ENCODE results near the gene KRT86. TPM values are rescaled to one million over a fixed set of nuclear protein-coding genes. Genes with fewer than 3 reads are reported as not detected.
A peak's percentile ranks its signal among the peaks of the same experiment; 100 is the strongest.

KRT86 gene
- polyA plus RNA-seq, 1 of the 3 experiments (the other 2 are of a cell fraction): 0.56 TPM

GRCh38 chr12:52279422-52280318 lies 5.2 kb downstream of the KRT86 start:
- H4K20me1 ChIP-seq (ENCODE audit: insufficient read depth): no peaks in the 10 kb centered on the region
- CTCF ChIA-PET: interaction anchor here (0.6 to 8.2 kb wide), 48 partner anchors 12 to 593 kb away, joined by 3 to 80 read pairs (median 7); partner anchors contain the start of genes KRT80 and KRT83
- H3K27me3 ChIP-seq (ENCODE audit: insufficient read depth): no peaks in the 10 kb centered on the region
- 76% methylated on average over 14 of the region's 14 CpGs for WGBS (ENCODE audit: low lambda C conversion rate)
- H3F3A ChIP-seq (replicated peaks; ENCODE audit: insufficient read depth): peaks cover 38% of the 10 kb centered on the region
- H3K4me2 ChIP-seq: peak overlapping the region; percentile 67
- POLR2A ChIA-PET: no interaction called here
- 0 out of 2 replicates have a peak overlapping the region, but pooled peaks have one; percentile 59 for H2AFZ ChIP-seq (ENCODE audit: low read depth)
- TF ChIP-seq ELF1 (IDR thresholded peaks at IDR 0.05) (no peak), SIN3A (IDR thresholded peaks at IDR 0.05; ENCODE audit: borderline replicate concordance, low read depth, low read length) (no peak)
- 0 out of 4 replicates have a peak overlapping the region, but pooled peaks of 1 of the 2 experiments have one; percentile 14 for H3K4me3 ChIP-seq (ENCODE audit: low read depth in 2 of 2, low read length in 1 of 2)
- H3K9me2 ChIP-seq: no peaks in the 10 kb centered on the region
- H3K36me3 ChIP-seq (replicated peaks in 1 of 2; ENCODE audit: control insufficient read depth in 1 of 2, insufficient read depth in 2 of 2, low read length in 1 of 2): no peaks in the 10 kb centered on the region
- DNase-seq: no peak
- peak overlapping the region; percentile 71 for H3K9ac ChIP-seq
- H3K27ac ChIP-seq (ENCODE audit: low read depth in 2 of 2, low read length in 1 of 2): peak overlapping the region; percentile 62 to 97; a peak in 3 of 4 replicates
- H3K9me3 ChIP-seq: no peaks in the 10 kb centered on the region
- no peaks in the 10 kb centered on the region for H3K79me2 ChIP-seq (ENCODE audit: insufficient read depth)
- peaks cover 11 to 33% of the 10 kb centered on the region in 2 experiments; a peak in 3 of 4 replicates for H3K4me1 ChIP-seq (ENCODE audit: control insufficient read depth in 1 of 2, insufficient read depth in 2 of 2, low read depth in 1 of 2, low read length in 1 of 2)

GRCh38 chr12:52280319-52280795 lies 5.9 kb downstream of the KRT86 start:
- H3K4me3 ChIP-seq (ENCODE audit: low read depth in 2 of 2, low read length in 1 of 2): no peak overlapping the region

More at GRCh38 chr12:52280319-52280795, 5.9 kb downstream of the KRT86 start:
- H3K9me2 ChIP-seq: no peaks in the 10 kb centered on the region
- H4K20me1 ChIP-seq (ENCODE audit: insufficient read depth): no peaks in the 10 kb centered on the region
- WGBS (ENCODE audit: low lambda C conversion rate): 31% methylated on average over 3 of the region's 3 CpGs
- no peaks in the 10 kb centered on the region for H3K9me3 ChIP-seq
- peak overlapping the region; percentile 71 for H3K9ac ChIP-seq
- peak overlapping the region; percentile 67 for H3K4me2 ChIP-seq
- peaks cover 43% of the 10 kb centered on the region for H3F3A ChIP-seq (replicated peaks; ENCODE audit: insufficient read depth)
- peaks cover 11 to 37% of the 10 kb centered on the region in 2 experiments; a peak in 3 of 4 replicates for H3K4me1 ChIP-seq (ENCODE audit: control insufficient read depth in 1 of 2, insufficient read depth in 2 of 2, low read depth in 1 of 2, low read length in 1 of 2)
- no peaks in the 10 kb centered on the region for H3K79me2 ChIP-seq (ENCODE audit: insufficient read depth)
- DNase-seq: no peak
- no peak overlapping the region for H2AFZ ChIP-seq (ENCODE audit: low read depth)
- peak; percentile 36; the same call in 1 of the 2 replicates for TF ChIP-seq NFIC (IDR thresholded peaks at IDR 0.05; ENCODE audit: borderline replicate concordance)
- peak in 1 of 2 experiments; percentile 62; a peak in 1 of 4 replicates for TF ChIP-seq EP300 (IDR thresholded peaks at IDR 0.05; ENCODE audit: borderline replicate concordance in 1 of 2, low read depth in 1 of 2, low read length in 1 of 2)
- TF ChIP-seq PBX3 (IDR thresholded peaks at IDR 0.05): peak; percentile 4; the same call in 1 of the 2 replicates
- no peak for TF ChIP-seq YY1 (IDR thresholded peaks at IDR 0.05; ENCODE audit: low read depth)
- TF ChIP-seq REST (IDR thresholded peaks at IDR 0.05; ENCODE audit: low read depth, low read length): peak; percentile 17; the same call in 1 of the 2 replicates
- peak; percentile 14; the same call in 1 of the 2 replicates for TF ChIP-seq FOSL2 (IDR thresholded peaks at IDR 0.05; ENCODE audit: borderline replicate concordance, low read depth)
- TF ChIP-seq USF1 (IDR thresholded peaks at IDR 0.05; ENCODE audit: borderline replicate concordance, low read depth): no peak
- TF ChIP-seq RCOR1 (IDR thresholded peaks at IDR 0.05; ENCODE audit: low read length): no peak
- TF ChIP-seq TCF12 (IDR thresholded peaks at IDR 0.05): peak; percentile 48; the same call in 1 of the 2 replicates
- no peak for TF ChIP-seq TEAD4 (IDR thresholded peaks at IDR 0.05; ENCODE audit: borderline replicate concordance, insufficient read depth)
- peak; percentile 27; the same call in 1 of the 2 replicates for TF ChIP-seq RXRA (IDR thresholded peaks at IDR 0.05; ENCODE audit: borderline replicate concordance, low read depth)
- no peaks in the 10 kb centered on the region for H3K27me3 ChIP-seq (ENCODE audit: insufficient read depth)
- POLR2A ChIA-PET: no interaction called here
- CTCF ChIA-PET: interaction anchor here (1.3 to 8.2 kb wide), 15 partner anchors 14 to 126 kb away, joined by 5 to 80 read pairs (median 13); no protein-coding TSS in a partner anchor
- no peaks in the 10 kb centered on the region for H3K36me3 ChIP-seq (replicated peaks in 1 of 2; ENCODE audit: control insufficient read depth in 1 of 2, insufficient read depth in 2 of 2, low read length in 1 of 2)
- peak overlapping the region; percentile 62 to 97; a peak in 3 of 4 replicates for H3K27ac ChIP-seq (ENCODE audit: low read depth in 2 of 2, low read length in 1 of 2)
